ENCODE results near the gene VPS33A.

DNA sequence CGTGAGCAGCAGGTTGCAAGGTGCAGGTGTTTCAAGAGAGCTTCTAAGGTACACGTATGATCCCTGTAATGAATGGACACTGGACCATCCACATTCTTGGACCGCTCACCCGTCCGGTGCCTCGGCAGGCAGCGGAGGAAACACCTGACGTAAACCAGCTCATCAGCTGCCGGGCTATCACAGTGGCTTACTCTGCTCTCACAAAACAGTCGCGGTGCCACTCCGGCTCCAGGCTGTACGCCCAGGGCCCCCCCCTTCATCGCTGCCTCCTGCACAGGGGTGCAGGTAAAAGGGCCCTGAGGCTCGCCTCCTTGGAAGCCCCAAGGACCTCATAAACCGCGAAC, 436 bp downstream of the VPS33A start:
- TF ChIP-seq, protein P1, sequence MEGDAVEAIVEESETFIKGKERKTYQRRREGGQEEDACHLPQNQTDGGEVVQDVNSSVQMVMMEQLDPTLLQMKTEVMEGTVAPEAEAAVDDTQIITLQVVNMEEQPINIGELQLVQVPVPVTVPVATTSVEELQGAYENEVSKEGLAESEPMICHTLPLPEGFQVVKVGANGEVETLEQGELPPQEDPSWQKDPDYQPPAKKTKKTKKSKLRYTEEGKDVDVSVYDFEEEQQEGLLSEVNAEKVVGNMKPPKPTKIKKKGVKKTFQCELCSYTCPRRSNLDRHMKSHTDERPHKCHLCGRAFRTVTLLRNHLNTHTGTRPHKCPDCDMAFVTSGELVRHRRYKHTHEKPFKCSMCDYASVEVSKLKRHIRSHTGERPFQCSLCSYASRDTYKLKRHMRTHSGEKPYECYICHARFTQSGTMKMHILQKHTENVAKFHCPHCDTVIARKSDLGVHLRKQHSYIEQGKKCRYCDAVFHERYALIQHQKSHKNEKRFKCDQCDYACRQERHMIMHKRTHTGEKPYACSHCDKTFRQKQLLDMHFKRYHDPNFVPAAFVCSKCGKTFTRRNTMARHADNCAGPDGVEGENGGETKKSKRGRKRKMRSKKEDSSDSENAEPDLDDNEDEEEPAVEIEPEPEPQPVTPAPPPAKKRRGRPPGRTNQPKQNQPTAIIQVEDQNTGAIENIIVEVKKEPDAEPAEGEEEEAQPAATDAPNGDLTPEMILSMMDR (conservative IDR thresholded peaks at IDR 0.05 in 1 of 2, IDR thresholded peaks at IDR 0.05 in 1 of 2; ENCODE audit: low read depth in 1 of 2, low read length in 2 of 2): no peak
- TF ChIP-seq EZH2 (IDR thresholded peaks at IDR 0.05; ENCODE audit: low read length, missing control alignments): no peak
